Measurements from ENCODE around the gene MT4. TPM values are rescaled to one million over a fixed set of nuclear protein-coding genes. Genes with fewer than 3 reads are reported as not detected.

Gene MT4
- total and polyA plus RNA-seq, 2 experiments from 2014 or later, result not detected

- Histone ChIP-seq H3K4me1 (ENCODE audit: low read depth) (no peaks in the 10 kb centered on the region), H3K27ac (peak overlapping the region; percentile 84), H3K4me3 (peak overlapping the region; percentile 98), H3K27me3 (no peaks in the 10 kb centered on the region), H3K9me3 (ENCODE audit: low read depth) (no peaks in the 10 kb centered on the region), H3K36me3 (no peaks in the 10 kb centered on the region)
- TF ChIP-seq CTCF (IDR thresholded peaks at IDR 0.05; ENCODE audit: low read depth, low read length), result no peak
- DNase-seq (ENCODE audit: low read depth in 1 of 2, low spot score in 1 of 2), result no peak
These were observed 44.7 kb upstream of the MT4 start for GRCh38 chr16:56520251-56520577.

DNA sequence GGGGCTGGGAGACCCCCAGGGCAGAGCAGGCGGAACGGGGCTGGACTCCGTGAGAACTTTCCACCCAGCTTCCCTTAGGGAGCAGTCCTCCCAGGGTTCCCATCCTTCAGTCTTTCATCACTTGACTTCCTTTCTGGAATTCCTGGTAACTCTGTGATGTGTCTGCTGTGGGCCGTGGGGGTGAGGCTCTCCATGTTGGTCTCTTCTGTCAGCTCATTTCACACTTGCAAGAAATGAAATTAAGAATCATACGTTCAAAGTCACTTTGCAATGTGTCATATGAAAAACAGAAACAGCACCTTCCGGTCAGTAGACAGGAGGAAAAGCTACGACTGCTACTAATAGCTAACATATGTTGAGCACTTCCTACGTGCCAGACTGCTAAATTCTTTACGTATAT lies 39.6 kb upstream of the MT4 start:
- peak in 1 of 2 donors; percentile 50 for DNase-seq (ENCODE audit: low read depth in 1 of 2, low spot score in 1 of 2)
- no peak overlapping the region for H3K27ac ChIP-seq
- H3K27me3 ChIP-seq, result peaks cover 23% of the 10 kb centered on the region
- no peak overlapping the region for H3K4me3 ChIP-seq
- H3K36me3 ChIP-seq, result no peaks in the 10 kb centered on the region
- H3K9me3 ChIP-seq (ENCODE audit: low read depth), result no peaks in the 10 kb centered on the region
- TF ChIP-seq CTCF (IDR thresholded peaks at IDR 0.05; ENCODE audit: low read depth, low read length), result no peak
- H3K4me1 ChIP-seq (ENCODE audit: low read depth), result no peaks in the 10 kb centered on the region

- no peak for DNase-seq (ENCODE audit: low read depth in 1 of 2, low spot score in 1 of 2)
- no peak for TF ChIP-seq CTCF (IDR thresholded peaks at IDR 0.05; ENCODE audit: low read depth, low read length)
- Histone ChIP-seq H3K4me3 (no peak overlapping the region), H3K36me3 (no peaks in the 10 kb centered on the region), H3K9me3 (ENCODE audit: low read depth) (no peaks in the 10 kb centered on the region), H3K27me3 (peaks cover 36% of the 10 kb centered on the region), H3K4me1 (ENCODE audit: low read depth) (no peaks in the 10 kb centered on the region), H3K27ac (no peak overlapping the region)
These were observed 34.0 kb upstream of the MT4 start for GRCh38 chr16:56530872-56531271.

GRCh38 chr16:56532714-56533113 lies 32.2 kb upstream of the MT4 start:
- no peaks in the 10 kb centered on the region for H3K9me3 ChIP-seq (ENCODE audit: low read depth)
- peaks cover 24% of the 10 kb centered on the region for H3K27me3 ChIP-seq
- no peak overlapping the region for H3K27ac ChIP-seq
- no peak for DNase-seq (ENCODE audit: low read depth in 1 of 2, low spot score in 1 of 2)
- no peaks in the 10 kb centered on the region for H3K4me1 ChIP-seq (ENCODE audit: low read depth)
- no peaks in the 10 kb centered on the region for H3K36me3 ChIP-seq
- TF ChIP-seq CTCF (IDR thresholded peaks at IDR 0.05; ENCODE audit: low read depth, low read length), result no peak
- H3K4me3 ChIP-seq, result no peak overlapping the region

GRCh38 chr16:56534847-56535383 lies 30.0 kb upstream of the MT4 start:
- no peaks in the 10 kb centered on the region for H3K9me3 ChIP-seq (ENCODE audit: low read depth)
- H3K4me1 ChIP-seq (ENCODE audit: low read depth), result no peaks in the 10 kb centered on the region
- H3K27me3 ChIP-seq, result peaks cover 13% of the 10 kb centered on the region
- DNase-seq (ENCODE audit: low read depth in 1 of 2, low spot score in 1 of 2), result no peak
- H3K36me3 ChIP-seq, result no peaks in the 10 kb centered on the region
- TF ChIP-seq CTCF (IDR thresholded peaks at IDR 0.05; ENCODE audit: low read depth, low read length), result no peak
- no peak overlapping the region for H3K4me3 ChIP-seq
- no peak overlapping the region for H3K27ac ChIP-seq

- no peak for TF ChIP-seq CTCF (IDR thresholded peaks at IDR 0.05; ENCODE audit: low read depth, low read length)
- no peak overlapping the region for H3K4me3 ChIP-seq
- DNase-seq (ENCODE audit: low read depth in 1 of 2, low spot score in 1 of 2), result no peak
- peaks cover 6% of the 10 kb centered on the region for H3K27me3 ChIP-seq
- no peak overlapping the region for H3K27ac ChIP-seq
- no peaks in the 10 kb centered on the region for H3K9me3 ChIP-seq (ENCODE audit: low read depth)
- no peaks in the 10 kb centered on the region for H3K36me3 ChIP-seq
- no peaks in the 10 kb centered on the region for H3K4me1 ChIP-seq (ENCODE audit: low read depth)
These were observed 26.5 kb upstream of the MT4 start for GRCh38 chr16:56538331-56538730.

All from cardiac muscle cell (in vitro differentiated cells and primary cell).